ENCODE data around the gene ABHD6.
A peak's percentile ranks its signal among the peaks of the same experiment; 100 is the strongest.

Gene ABHD6

GRCh38 chr3:58292866-58293265 is 55.3 kb downstream of the ABHD6 start:
- no peak overlapping the region for H4K91ac ChIP-seq (ENCODE audit: low read depth, low read length, poor library complexity)
- no peak overlapping the region for H3K4me2 ChIP-seq (ENCODE audit: insufficient read depth, low read length, poor library complexity, severe bottlenecking)
- H3K18ac ChIP-seq (ENCODE audit: low read length) = peak overlapping the region; percentile 17
- no peak overlapping the region for H3K4ac ChIP-seq (ENCODE audit: low read length)
- no peak overlapping the region for H2AK5ac ChIP-seq (ENCODE audit: low read depth, low read length)
- no peak overlapping the region for H3K4me3 ChIP-seq (ENCODE audit: low read length in 2 of 2)
- H3K14ac ChIP-seq (ENCODE audit: low read length) = no peak overlapping the region
- H2BK15ac ChIP-seq (ENCODE audit: low read length) = no peak overlapping the region
- WGBS, 2 donors (ENCODE audit: extremely low coverage in 2 of 2, insufficient read length in 2 of 2, insufficient replicate concordance in 1 of 2) = no CpG with 5 or more reads among the region's 10 CpGs
- H3K23ac ChIP-seq (ENCODE audit: low read depth, low read length, poor library complexity) = peak overlapping the region; percentile 43
- H3K27me3 ChIP-seq (ENCODE audit: control insufficient read depth in 3 of 3, insufficient read depth in 3 of 3, low read depth in 1 of 3, low read length in 3 of 3) = peaks cover 0 to 17% (median 0%) of the 10 kb centered on the region in 3 experiments
- no peak overlapping the region for H3K27ac ChIP-seq (replicated peaks; ENCODE audit: low read length)
- H4K8ac ChIP-seq (ENCODE audit: low read depth, low read length) = no peak overlapping the region
- no peak overlapping the region for H2AFZ ChIP-seq (ENCODE audit: low read length)
- no peaks in the 10 kb centered on the region for H3K79me1 ChIP-seq (ENCODE audit: low read depth, low read length)
- H2BK120ac ChIP-seq (ENCODE audit: low read depth, low read length) = no peak overlapping the region
- H3K36me3 ChIP-seq (replicated peaks in 1 of 2; ENCODE audit: control insufficient read depth in 2 of 2, insufficient read depth in 2 of 2, low read length in 2 of 2) = peaks cover 0 to 8% of the 10 kb centered on the region in 2 donors
- H3K4me1 ChIP-seq (ENCODE audit: control insufficient read depth in 2 of 2, insufficient read depth in 1 of 2, low read depth in 1 of 2, low read length in 2 of 2) = peaks cover 0 to 6% of the 10 kb centered on the region in 2 donors
- no peak overlapping the region for H2BK12ac ChIP-seq (ENCODE audit: low read length)
- H3K9me3 ChIP-seq (replicated peaks in 1 of 2; ENCODE audit: control insufficient read depth in 2 of 2, insufficient read depth in 1 of 2, low read depth in 1 of 2, low read length in 2 of 2) = peaks cover 5 to 6% of the 10 kb centered on the region in 2 donors
- no peak overlapping the region for H2BK5ac ChIP-seq (ENCODE audit: low read length)
- no peak overlapping the region for H3K9ac ChIP-seq (ENCODE audit: low read depth, low read length, poor library complexity)
- no peak for DNase-seq (ENCODE audit: low spot score)

DNA sequence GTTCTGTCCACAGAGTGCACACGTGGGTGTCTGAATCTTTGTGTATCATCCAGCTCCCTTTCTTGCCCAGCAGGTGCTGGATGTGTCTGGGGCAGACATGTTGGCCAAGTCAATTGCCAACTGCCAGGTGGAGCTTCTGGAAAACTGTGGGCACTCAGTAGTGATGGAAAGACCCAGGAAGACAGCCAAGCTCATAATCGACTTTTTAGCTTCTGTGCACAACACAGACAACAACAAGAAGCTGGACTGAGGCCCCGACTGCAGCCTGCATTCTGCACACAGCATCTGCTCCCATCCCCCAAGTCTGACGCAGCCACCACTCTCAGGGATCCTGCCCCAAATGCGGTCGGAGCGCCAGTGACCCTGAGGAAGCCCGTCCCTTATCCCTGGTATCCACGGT is 55.9 kb downstream of the ABHD6 start:
- H2BK15ac ChIP-seq (ENCODE audit: low read length) = no peak overlapping the region
- no peak overlapping the region for H2AK5ac ChIP-seq (ENCODE audit: low read depth, low read length)
- H3K4me1 ChIP-seq (ENCODE audit: control insufficient read depth in 2 of 2, insufficient read depth in 1 of 2, low read depth in 1 of 2, low read length in 2 of 2) = peaks cover 0 to 6% of the 10 kb centered on the region in 2 donors
- H3K9ac ChIP-seq (ENCODE audit: low read depth, low read length, poor library complexity) = no peak overlapping the region
- no peak overlapping the region for H3K18ac ChIP-seq (ENCODE audit: low read length)
- H3K27ac ChIP-seq (replicated peaks; ENCODE audit: low read length) = no peak overlapping the region
- H3K23ac ChIP-seq (ENCODE audit: low read depth, low read length, poor library complexity) = no peak overlapping the region
- H3K14ac ChIP-seq (ENCODE audit: low read length) = no peak overlapping the region
- H3K79me1 ChIP-seq (ENCODE audit: low read depth, low read length) = no peaks in the 10 kb centered on the region
- H2BK5ac ChIP-seq (ENCODE audit: low read length) = no peak overlapping the region
- H2BK12ac ChIP-seq (ENCODE audit: low read length) = no peak overlapping the region
- H4K91ac ChIP-seq (ENCODE audit: low read depth, low read length, poor library complexity) = no peak overlapping the region
- no peak overlapping the region for H3K4me2 ChIP-seq (ENCODE audit: insufficient read depth, low read length, poor library complexity, severe bottlenecking)
- no peak for DNase-seq (ENCODE audit: low spot score)
- no peak overlapping the region for H2AFZ ChIP-seq (ENCODE audit: low read length)
- no CpG with 5 or more reads among the region's 9 CpGs for WGBS, 2 donors (ENCODE audit: extremely low coverage in 2 of 2, insufficient read length in 2 of 2, insufficient replicate concordance in 1 of 2)
- peaks cover 3 to 5% of the 10 kb centered on the region in 2 donors for H3K9me3 ChIP-seq (replicated peaks in 1 of 2; ENCODE audit: control insufficient read depth in 2 of 2, insufficient read depth in 1 of 2, low read depth in 1 of 2, low read length in 2 of 2)
- peaks cover 0 to 21% (median 0%) of the 10 kb centered on the region in 3 experiments for H3K27me3 ChIP-seq (ENCODE audit: control insufficient read depth in 3 of 3, insufficient read depth in 3 of 3, low read depth in 1 of 3, low read length in 3 of 3)
- no peak overlapping the region for H2BK120ac ChIP-seq (ENCODE audit: low read depth, low read length)
- no peak overlapping the region for H4K8ac ChIP-seq (ENCODE audit: low read depth, low read length)
- H3K4ac ChIP-seq (ENCODE audit: low read length) = no peak overlapping the region
- no peak overlapping the region for H3K4me3 ChIP-seq (ENCODE audit: low read length in 2 of 2)
- peaks cover 0 to 3% of the 10 kb centered on the region in 2 donors for H3K36me3 ChIP-seq (replicated peaks in 1 of 2; ENCODE audit: control insufficient read depth in 2 of 2, insufficient read depth in 2 of 2, low read length in 2 of 2)

DNA sequence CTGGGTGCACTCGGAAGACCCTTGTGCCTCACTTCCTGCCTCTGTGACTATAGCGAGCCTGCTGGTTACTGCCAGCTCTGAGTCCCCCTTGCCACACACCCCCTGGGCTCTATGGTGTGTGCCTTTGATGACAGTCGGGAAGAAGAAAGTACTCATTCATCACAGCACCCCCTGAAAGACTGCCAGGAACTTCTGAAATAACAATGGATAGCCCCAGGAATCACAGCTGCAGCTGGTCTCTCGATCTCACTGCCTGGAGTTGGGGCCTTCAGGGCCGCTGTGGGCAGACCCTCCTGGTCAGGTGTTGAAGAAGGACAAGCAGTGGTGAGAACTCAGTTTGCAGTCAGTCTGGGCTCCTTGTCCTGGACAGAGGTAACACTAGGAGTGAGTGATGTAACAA is 58.7 kb downstream of the ABHD6 start:
- peak overlapping the region; percentile 66 for H2AFZ ChIP-seq (ENCODE audit: low read length)
- no peak for DNase-seq (ENCODE audit: low spot score)
- no peak overlapping the region for H3K4me3 ChIP-seq (ENCODE audit: low read length in 2 of 2)
- H3K4me2 ChIP-seq (ENCODE audit: insufficient read depth, low read length, poor library complexity, severe bottlenecking) = no peak overlapping the region
- WGBS, 2 donors (ENCODE audit: extremely low coverage in 2 of 2, insufficient read length in 2 of 2, insufficient replicate concordance in 1 of 2) = no CpG with 5 or more reads among the region's 5 CpGs
- H3K18ac ChIP-seq (ENCODE audit: low read length) = no peak overlapping the region
- H3K4me1 ChIP-seq (ENCODE audit: control insufficient read depth in 2 of 2, insufficient read depth in 1 of 2, low read depth in 1 of 2, low read length in 2 of 2) = peaks cover 2 to 6% of the 10 kb centered on the region in 2 donors
- no peak overlapping the region for H4K91ac ChIP-seq (ENCODE audit: low read depth, low read length, poor library complexity)
- H3K9me3 ChIP-seq (replicated peaks in 1 of 2; ENCODE audit: control insufficient read depth in 2 of 2, insufficient read depth in 1 of 2, low read depth in 1 of 2, low read length in 2 of 2) = peaks cover 2 to 5% of the 10 kb centered on the region in 2 donors
- no peak overlapping the region for H3K14ac ChIP-seq (ENCODE audit: low read length)
- no peaks in the 10 kb centered on the region for H3K79me1 ChIP-seq (ENCODE audit: low read depth, low read length)
- H3K27me3 ChIP-seq (ENCODE audit: control insufficient read depth in 3 of 3, insufficient read depth in 3 of 3, low read depth in 1 of 3, low read length in 3 of 3) = peaks cover 0 to 33% (median 3%) of the 10 kb centered on the region in 3 experiments
- H3K36me3 ChIP-seq (replicated peaks in 1 of 2; ENCODE audit: control insufficient read depth in 2 of 2, insufficient read depth in 2 of 2, low read length in 2 of 2) = peaks cover 0 to 2% of the 10 kb centered on the region in 2 donors
- H3K23ac ChIP-seq (ENCODE audit: low read depth, low read length, poor library complexity) = no peak overlapping the region
- no peak overlapping the region for H3K27ac ChIP-seq (replicated peaks; ENCODE audit: low read length)
- no peak overlapping the region for H4K8ac ChIP-seq (ENCODE audit: low read depth, low read length)
- H2AK5ac ChIP-seq (ENCODE audit: low read depth, low read length) = no peak overlapping the region
- no peak overlapping the region for H3K4ac ChIP-seq (ENCODE audit: low read length)
- no peak overlapping the region for H2BK5ac ChIP-seq (ENCODE audit: low read length)
- no peak overlapping the region for H2BK12ac ChIP-seq (ENCODE audit: low read length)
- no peak overlapping the region for H3K9ac ChIP-seq (ENCODE audit: low read depth, low read length, poor library complexity)
- no peak overlapping the region for H2BK120ac ChIP-seq (ENCODE audit: low read depth, low read length)
- H2BK15ac ChIP-seq (ENCODE audit: low read length) = no peak overlapping the region

DNA sequence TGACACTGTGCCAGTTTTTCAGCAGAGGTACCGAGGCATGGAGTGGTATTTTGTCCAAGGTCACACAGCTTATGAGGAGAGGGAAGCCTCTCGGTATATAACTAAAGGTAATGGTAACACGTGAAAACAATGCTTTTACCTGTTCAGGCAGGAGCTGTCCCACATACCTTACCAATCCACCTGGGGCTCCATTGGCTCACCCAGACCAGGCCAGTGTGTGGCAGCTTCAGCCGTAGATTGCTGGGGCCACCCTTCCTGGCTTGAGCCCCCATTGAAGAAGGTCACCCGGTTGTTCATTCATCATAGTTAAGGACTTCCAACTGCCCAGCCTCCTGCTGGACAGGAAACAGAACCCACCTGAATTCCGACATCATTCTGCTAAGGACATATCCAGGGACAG is 59.3 kb downstream of the ABHD6 start:
- Histone ChIP-seq H2BK15ac (ENCODE audit: low read length) (no peak overlapping the region), H2AK5ac (ENCODE audit: low read depth, low read length) (no peak overlapping the region), H3K4me1 (ENCODE audit: control insufficient read depth in 2 of 2, insufficient read depth in 1 of 2, low read depth in 1 of 2, low read length in 2 of 2) (peaks cover 2 to 6% of the 10 kb centered on the region in 2 donors), H3K27me3 (ENCODE audit: control insufficient read depth in 3 of 3, insufficient read depth in 3 of 3, low read depth in 1 of 3, low read length in 3 of 3) (peaks cover 0 to 37% (median 3%) of the 10 kb centered on the region in 3 experiments), H3K79me1 (ENCODE audit: low read depth, low read length) (no peaks in the 10 kb centered on the region), H3K36me3 (replicated peaks in 1 of 2; ENCODE audit: control insufficient read depth in 2 of 2, insufficient read depth in 2 of 2, low read length in 2 of 2) (peaks cover 0 to 2% of the 10 kb centered on the region in 2 donors), H2BK120ac (ENCODE audit: low read depth, low read length) (no peak overlapping the region), H3K14ac (ENCODE audit: low read length) (no peak overlapping the region), H2BK12ac (ENCODE audit: low read length) (no peak overlapping the region), H3K9ac (ENCODE audit: low read depth, low read length, poor library complexity) (no peak overlapping the region), H3K18ac (ENCODE audit: low read length) (no peak overlapping the region), H4K8ac (ENCODE audit: low read depth, low read length) (no peak overlapping the region), H2BK5ac (ENCODE audit: low read length) (no peak overlapping the region), H3K27ac (replicated peaks; ENCODE audit: low read length) (no peak overlapping the region), H2AFZ (ENCODE audit: low read length) (no peak overlapping the region), H3K4me3 (ENCODE audit: low read length in 2 of 2) (no peak overlapping the region), H3K4ac (ENCODE audit: low read length) (no peak overlapping the region), H4K91ac (ENCODE audit: low read depth, low read length, poor library complexity) (no peak overlapping the region), H3K9me3 (replicated peaks in 1 of 2; ENCODE audit: control insufficient read depth in 2 of 2, insufficient read depth in 1 of 2, low read depth in 1 of 2, low read length in 2 of 2) (peaks cover 2 to 5% of the 10 kb centered on the region in 2 donors), H3K23ac (ENCODE audit: low read depth, low read length, poor library complexity) (no peak overlapping the region), H3K4me2 (ENCODE audit: insufficient read depth, low read length, poor library complexity, severe bottlenecking) (no peak overlapping the region)
- WGBS, 2 donors (ENCODE audit: extremely low coverage in 2 of 2, insufficient read length in 2 of 2, insufficient replicate concordance in 1 of 2) = no CpG with 5 or more reads among the region's 6 CpGs
- no peak for DNase-seq (ENCODE audit: low spot score)
